Activated CD8-positive, alpha-beta memory T cell treated with anti-CD3 and anti-CD28 coated beads, Interleukin-2, amount 50 U/mL, for 24 hours (primary cell): ENCODE measurements around the gene ANXA5.
"Not testable (repeated sequence)": the region's sequence is repeated elsewhere in the genome, so short reads cannot be mapped to it uniquely, and the experiment has no call there.

Experiments used
- DNase-seq: peaks from one replicate; pipeline ENCODE4 v3.0.0-alpha.2; 2020; ENCODE audit errors: extremely low read depth

The ANXA5 gene

DNA sequence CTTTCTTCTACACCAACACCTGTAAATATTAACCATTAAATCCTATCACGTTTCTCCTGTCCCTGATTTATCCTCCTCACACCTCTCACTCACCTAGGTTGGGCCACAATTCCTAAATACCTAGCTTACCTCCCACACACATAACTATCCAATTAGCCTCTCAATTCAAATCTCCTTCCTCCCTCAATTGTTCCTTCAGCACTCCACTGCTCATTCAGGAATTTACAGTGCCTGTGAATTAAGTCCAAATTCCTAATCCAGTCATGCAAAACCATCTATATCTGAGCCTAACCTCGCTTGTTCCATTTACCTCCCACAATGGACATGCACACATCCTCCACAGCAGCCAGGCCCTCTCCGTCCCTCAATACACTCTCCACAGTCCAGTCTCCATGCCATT, 17.5 kb downstream of the ANXA5 start:
- no peak for DNase-seq

DNA sequence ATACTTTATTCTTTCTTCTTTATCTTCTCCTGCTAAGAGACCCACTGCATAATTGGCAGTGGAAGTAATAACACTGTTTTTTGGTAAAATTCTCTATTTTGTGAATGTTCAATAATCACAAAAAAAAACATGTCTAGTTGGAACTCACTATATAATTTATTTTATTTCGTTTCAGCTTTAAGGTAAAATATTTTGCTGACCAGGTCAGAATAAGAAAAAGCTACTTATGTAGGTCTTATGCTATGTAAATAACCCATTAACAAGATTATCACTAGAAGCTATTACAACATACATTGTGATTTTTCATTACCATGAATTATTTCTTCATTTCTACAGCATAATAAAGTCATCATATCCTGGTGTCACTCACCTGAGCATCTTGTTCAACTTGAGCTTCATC, 19.3 kb downstream of the ANXA5 start:
- no peak for DNase-seq

DNA sequence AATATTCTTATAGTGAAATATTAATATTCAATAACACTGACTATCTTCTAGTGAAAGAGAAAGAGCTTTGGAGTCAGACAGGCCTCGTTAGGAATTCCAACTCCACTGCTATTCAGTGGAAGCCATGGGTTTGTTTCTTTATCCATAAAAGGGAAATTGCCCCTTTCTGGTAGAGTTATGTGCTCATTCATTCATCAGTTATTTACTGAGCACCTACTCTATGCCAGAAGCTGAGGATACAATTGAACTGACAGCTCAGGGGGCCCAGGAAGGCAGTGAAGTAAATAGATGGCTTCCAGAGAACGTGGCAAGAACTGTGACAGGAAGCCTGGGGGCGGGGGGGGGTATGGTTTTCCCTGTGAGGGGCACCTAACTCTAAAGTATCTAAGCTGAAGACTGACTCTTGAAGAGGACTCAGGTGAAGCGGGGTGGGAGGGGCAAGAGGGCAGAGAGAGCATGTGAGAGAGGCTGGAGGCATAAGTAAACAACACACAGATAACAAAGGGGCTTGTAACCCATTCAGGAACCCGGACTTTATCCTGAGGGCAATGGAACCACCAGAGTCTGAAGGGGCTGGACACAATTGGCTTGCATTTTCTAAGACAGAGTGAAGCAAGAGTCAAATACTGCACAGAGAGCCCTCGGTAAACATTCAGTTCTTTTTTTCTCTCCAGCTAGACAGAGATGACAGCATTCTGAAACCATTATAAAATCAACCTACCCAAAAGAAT, 20.3 kb downstream of the ANXA5 start:
- DNase-seq: no peak

DNA sequence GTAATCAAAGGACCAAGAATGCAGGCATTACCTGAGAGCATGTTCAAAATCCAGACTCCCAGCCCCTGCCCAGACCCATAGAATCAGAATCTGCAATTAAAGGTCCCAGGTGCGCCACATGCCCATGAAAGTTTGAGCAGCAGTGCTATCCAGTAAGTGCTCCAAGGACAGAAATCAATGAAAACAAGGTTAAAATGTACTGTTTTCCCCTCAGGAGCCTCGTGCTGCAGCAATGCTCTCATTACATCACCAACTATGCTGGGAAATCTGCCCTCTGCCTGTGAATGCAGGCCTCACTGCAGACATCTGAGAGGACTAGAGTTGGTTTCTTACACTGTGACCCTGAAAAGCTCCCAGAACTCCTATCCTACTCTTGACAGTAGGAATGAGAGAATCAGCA, 21.1 kb downstream of the ANXA5 start:
- no peak for DNase-seq

DNA sequence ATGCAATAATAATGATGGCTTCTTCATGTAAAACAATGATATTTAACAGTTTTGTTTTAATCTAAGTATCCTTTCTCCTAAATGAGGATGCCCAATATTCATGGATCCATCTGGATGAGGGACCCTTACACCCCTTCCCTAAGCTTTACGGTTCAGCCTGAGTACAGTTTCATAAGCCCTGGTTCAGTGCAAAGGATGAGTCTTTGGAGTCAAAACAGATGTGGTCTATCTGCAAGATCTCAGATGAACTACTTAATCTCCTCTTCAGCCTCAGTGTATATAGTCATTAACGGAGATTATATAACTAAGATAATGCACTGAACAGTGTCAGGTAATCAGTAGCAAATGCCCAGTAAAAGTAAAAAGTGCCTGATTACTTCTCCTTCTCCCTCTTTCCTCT, 22.1 kb downstream of the ANXA5 start:
- DNase-seq: no peak

DNA sequence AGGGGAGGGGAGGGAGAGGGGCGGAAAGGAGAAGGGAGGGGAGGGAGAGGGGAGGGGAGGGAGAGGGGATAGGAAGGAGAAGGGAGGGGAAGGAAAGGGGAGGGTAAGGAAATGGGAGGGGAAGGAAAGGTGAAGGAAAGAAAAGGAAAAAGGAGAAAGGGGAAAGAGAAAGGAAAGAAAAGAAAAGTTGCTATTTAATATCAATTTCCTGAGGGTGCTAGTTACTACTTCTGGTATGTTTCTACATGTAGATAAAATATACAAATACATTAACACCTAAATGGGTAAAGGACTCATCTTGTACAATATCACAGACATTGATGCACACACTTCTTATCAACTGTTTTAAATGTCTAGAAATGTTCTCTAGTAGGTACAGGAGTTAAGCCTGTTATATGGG, 22.6 kb downstream of the ANXA5 start:
- no peak for DNase-seq

DNA sequence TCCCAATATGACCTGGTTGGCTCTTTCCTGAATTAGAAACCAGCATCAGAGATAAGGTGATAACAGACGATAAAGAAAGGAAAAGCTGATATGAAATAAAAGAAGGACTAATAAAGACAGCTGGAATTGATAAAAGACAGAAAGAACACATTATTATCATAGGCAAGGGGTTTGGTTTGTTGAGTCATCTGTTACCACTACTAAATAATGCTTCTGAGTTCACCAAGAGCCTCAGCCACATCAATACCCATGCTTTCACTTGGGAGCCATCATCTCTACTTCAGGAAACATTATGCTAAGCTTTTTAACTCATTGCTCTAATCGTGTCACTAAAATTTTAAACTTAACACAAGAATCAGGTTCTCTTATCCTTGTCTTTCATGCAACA, 27.6 kb downstream of the ANXA5 start:
- DNase-seq: no peak

DNA sequence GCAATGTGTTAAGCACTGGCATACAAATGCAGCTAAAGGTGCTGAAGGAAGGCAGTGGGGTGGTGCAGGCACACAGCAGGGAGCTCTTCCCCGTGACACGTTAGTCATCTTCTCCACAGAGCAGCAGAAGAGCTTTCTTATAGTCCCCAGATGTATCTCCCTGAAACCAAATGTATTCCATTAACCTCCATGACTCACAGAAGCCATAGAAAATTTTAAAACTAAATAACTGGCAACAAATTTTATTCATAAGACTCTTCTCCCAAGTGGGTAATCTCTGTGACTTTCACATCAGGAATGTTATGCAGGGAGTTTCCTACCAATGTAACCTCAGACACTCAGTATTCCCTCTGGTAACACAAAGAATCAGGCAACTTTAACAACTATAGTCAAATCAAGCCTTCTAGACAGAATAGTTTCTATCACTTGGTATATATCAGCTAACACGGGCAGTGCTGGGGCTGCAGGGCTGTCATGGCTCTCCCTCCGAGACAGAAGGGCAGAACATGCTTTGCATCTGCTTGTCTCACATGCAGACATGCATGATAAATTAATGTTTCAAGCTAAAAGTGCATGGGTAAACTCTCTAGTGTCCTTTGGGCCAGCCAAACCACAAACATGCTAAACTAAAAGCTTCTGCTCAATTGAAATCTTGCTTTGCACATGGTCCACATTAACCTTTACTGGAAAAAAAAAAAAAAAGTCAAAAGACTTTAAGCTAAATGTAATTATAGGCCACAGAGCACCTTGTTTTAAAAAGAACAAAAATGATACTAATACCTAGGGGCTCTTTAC, 28.2 kb downstream of the ANXA5 start:
- DNase-seq: no peak

DNA sequence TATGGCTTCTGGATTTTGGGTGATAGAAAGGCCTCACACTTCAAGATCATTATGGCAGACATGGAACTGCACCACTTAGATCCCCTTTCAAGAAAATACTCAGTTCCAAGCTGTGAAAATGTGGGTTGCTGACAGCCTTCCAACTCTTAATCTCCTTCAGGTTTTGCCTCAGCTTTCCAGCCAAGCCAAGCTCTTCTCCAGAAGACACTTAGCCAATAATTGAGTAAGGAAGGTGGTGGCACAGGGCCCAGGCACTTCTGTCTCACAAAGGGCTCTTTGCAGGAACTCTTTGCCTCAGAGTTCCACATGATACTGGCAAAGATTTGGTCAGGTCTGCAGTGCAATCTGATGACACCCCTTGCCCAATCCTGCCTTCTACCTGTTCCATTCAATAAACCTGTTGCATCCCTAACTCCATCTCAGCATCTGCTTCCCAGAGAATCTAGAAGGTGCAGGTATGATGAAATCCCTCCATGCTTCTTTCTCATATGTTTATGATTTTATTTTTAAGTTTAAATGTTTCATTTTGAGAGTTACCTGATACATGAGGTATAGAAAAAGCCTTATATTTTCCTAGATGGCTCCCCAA, 30.6 kb downstream of the ANXA5 start:
- no peak for DNase-seq

DNA sequence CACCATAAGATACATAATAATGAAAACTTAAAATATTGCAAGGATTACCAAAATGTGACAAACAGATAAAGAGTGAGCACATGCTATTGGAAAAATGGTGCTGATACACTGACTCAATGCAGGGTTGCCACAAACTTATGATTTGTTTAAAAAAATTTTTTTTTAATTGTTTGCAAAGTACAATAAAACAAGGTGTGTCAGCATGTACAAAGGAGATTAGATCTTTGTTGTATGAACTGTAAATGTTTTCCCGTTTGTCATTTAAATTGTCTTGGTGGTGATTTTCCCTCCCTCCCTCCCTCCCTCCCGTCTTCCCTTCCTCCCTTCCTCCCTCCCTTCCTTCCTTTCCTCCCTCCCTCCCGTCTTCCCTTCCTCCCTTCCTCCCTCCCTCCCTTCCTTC, 31.4 kb downstream of the ANXA5 start:
- no peak for DNase-seq

DNA sequence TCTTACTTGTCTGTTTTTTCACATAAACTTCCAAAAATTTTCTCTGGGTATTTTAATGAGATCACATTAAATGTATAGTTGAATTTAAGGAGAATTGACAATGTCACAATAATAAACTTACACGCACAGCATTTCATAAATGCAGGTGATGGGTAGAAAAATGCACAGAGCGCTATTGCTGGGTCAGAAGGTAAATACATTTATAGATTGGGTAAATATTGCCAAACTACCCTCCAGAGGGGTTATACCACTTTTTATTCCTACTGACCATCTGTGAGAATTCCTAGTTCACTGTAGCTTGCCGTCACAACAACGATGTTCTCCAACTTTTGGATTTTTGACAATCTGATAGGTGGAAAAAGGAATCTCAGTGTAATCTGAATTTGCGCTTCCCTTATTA, 34.6 kb downstream of the ANXA5 start:
- DNase-seq: no peak

DNA sequence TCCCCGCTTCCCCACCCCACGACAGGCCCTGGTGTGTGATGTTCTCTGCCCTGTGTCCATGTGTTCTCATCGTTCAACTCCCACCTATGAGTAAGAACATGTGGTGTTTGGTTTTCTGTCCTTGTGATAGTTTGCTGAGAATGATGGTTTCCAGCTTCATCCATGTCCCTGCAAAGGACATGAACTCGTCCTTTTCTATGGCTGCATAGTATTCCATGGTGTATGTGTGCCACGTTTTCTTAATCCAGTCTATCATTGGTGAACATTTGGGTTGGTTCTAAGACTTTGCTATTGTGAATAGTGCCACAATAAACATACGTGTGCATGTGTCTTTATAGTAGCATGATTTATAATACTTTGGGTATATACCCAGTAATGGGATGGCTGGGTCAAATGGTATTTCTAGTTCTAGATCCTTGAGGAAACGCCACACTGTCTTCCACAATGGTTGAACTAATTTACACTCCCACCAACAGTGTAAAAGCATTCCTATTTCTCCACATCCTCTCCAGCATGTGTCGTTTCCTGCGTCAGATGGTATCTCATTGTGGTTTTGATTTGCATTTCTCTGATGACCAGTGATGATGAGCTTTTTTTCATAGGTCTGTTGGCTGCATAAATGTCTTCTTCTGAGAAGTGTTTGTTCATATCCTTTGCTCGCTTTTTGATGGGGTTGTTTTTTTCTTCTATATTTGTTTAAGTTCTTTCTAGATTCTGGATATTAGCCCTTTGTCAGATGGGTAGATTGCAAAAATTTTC, 36.4 kb downstream of the ANXA5 start:
- DNase-seq: not testable (repeated sequence)

DNA sequence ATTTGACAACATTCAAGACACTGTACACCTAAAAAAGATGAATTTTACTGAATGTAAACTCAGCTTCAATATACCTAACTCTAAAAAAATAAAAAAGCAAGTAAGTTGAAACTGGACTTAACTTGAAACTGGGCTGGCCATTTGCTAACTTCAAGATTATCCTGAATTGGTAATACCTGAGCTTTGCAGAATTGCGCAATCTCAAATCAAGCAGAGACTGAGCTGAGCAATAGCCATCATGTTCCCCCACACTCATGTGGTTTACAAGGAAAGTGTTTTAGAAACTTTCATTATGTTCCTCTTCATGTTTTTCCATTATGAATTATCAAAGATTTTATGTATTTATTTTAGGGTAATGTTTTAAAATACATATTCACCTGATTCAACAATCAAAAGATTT, 38.7 kb downstream of the ANXA5 start:
- DNase-seq: no peak

DNA sequence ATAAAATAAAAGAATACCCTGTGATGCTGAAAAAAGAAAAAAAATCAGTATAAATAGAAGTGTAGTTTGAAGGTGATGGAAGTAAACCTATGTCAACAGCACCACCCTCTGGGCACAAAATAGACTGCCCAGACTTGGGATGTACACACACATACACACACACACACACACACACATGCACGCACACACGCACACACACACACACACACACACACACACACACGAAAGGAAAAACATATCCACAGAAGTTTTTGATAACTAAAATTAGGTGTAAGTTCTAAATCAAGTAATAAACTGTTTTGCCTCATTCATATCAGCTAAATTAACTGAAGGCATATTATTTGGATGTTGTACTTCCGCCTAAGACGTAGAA, 40.5 kb downstream of the ANXA5 start:
- no peak for DNase-seq

DNA sequence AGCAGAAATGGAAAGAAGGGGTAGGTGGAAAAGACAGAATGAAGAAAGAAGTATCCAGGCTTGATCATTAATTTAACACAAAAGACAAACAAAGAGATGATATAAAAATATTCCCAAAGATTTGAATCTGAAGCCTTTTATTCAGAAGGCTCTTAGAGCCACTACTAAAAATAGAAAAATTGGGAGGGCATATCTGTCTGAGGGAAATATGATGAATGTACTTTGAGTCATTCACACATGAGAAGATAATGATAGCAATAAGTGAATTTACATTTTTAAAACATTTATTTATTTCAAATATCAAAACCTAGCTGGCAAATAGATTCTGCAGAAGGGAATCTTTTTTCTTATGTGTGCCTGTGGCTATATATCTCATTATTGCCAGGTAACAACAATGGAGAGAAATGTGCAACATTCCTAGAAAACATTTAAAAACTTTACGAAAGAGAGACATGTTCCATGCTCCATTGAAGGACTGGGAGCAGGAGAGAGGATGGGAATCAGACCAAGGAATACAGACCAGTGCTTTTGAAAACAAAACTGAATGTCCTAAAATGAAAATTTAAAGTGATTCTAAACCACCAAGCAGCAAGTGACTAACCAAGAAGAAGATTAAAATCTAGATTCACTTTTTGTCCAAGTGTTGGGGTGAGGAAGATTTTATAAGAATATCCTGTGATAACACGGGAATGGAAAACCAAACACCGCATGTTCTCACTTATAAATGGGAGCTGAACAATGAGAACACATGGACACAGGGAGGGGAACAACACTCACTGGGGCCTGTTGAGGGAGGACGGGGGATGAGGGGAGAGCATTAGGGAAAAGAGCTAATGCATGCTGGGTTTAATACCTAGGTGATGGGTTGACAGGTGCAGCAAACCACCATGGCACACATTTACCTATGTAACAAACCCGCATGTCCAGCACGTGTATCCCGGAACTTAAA, 41.2 kb downstream of the ANXA5 start:
- no peak for DNase-seq

DNA sequence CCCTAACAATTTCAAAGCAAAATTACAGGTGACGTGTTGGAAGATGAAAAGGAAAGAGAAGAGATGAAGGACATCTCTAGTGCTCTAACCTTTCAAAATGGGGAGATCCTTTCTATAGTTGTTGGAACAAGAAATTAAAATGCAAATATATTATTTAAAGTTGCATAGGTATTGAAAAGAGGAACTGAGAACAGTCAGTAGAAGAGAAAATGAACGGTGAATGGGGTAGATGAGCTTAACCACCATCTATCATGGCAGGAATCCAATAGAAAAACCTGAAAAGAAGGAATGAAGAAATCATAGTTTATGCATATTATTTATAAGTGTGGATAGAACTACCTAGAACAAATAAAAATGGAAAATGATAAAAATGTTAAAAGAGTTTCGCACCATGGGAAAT, 42.0 kb downstream of the ANXA5 start:
- DNase-seq: no peak

DNA sequence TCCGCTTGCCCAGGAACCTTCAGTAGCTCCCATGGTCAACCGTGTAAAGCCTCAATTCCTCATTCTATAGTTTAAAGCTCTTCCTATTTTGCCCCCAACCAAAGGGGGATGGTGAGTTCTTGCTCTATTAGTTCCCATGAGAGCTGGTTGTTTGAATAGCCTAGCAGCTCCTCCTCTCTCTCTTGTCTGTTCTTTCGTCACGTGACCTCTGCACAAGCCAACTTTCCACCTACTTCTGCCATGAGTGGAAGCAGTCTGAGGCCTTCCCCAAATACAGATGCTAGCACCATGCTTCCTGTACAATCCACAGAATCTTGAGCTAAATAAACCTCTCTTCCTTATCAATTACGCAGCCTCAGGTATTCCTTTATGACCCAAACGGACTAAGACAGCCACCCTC, 42.8 kb downstream of the ANXA5 start:
- no peak for DNase-seq

DNA sequence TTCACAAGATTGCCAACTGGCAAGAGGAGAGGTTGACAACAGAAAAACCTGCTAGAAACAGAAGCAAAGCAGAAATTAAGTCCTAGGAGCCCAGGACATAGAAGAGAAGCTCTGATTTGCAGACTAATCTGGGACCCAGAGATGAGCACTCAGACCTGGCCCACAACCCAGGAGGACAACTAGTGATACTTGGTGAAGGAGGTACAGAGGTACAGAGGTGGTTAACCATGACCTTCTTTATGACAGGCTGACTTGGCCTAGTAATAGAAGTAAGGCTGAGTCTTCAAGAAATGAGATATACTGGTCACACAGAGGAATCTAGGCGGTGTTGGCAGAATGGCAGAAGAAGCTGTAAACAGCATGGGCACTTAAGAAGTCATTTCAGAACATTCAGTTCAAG, 43.6 kb downstream of the ANXA5 start:
- DNase-seq: no peak

DNA sequence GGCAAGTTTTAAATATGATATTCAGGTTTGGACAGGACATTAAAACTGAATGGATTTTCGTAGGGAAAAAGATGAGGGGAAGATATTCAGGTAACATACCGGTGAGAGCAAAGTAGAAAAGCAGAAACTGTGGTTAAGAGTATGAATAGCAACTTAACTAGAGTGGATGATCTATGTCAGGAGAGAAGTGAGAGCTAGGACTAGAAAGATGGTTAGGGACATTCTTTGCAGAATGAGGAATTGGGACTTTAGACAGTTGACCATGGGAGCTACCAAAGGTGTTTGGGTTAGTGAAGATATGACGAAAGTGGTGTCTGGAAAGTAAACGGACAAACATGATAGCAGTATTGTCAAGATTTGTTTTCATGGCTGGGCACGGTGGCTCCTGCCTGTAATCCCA, 45.2 kb downstream of the ANXA5 start:
- no peak for DNase-seq

DNA sequence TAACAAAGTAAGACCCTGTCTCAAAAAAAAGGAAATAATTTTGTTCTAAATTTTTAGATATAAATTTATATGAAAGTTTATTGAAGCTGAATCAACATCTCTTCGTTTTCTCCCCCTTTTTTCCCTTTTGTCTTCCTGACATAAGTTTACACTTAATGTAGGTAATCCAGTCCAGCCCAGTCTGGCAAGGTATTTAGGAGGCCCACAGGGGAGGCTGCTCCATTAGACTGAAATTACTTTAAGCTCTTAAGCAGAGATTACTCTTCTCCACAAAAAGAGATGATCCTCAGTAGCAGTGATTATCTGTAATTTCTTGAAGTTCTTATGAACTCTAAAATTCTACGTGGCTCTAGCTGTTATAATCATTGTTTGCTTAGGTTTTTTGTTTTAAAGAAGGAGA, 46.0 kb downstream of the ANXA5 start:
- DNase-seq: no peak

DNA sequence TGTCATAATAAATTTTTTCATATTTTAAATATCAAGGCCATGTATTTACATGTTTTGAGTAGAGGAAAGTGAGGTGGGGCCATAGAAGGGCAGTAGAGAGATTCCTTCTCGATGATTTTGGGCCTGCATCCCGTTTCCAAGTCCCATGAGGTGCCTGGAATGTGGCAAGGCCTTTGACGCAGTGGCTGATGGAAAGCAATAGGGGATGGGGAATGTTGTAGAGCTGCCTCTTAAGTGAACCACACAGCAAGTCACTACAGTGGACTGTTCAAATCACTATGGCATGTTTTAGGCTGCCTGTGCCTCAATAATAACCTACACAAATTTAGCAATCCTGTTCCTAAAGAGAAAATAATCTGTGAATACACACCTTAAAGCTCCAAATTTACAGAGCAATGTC, 48.3 kb downstream of the ANXA5 start:
- no peak for DNase-seq
